Stimulated activated CD8-positive, alpha-beta memory T cell treated with anti-CD3 and anti-CD28 coated beads, Interleukin-7, amount 100 ng/mL, for 1 hour (primary cell): ENCODE results near the gene PACS1.
A peak's percentile ranks its signal among the peaks of the same experiment; 100 is the strongest.

Source experiments
- DNase-seq, 2 donors: peaks; one replicate each; pipeline ENCODE4 v3.0.0-alpha.2; 2020; ENCODE audit warnings: low read depth in 2 of 2

Gene PACS1

DNA sequence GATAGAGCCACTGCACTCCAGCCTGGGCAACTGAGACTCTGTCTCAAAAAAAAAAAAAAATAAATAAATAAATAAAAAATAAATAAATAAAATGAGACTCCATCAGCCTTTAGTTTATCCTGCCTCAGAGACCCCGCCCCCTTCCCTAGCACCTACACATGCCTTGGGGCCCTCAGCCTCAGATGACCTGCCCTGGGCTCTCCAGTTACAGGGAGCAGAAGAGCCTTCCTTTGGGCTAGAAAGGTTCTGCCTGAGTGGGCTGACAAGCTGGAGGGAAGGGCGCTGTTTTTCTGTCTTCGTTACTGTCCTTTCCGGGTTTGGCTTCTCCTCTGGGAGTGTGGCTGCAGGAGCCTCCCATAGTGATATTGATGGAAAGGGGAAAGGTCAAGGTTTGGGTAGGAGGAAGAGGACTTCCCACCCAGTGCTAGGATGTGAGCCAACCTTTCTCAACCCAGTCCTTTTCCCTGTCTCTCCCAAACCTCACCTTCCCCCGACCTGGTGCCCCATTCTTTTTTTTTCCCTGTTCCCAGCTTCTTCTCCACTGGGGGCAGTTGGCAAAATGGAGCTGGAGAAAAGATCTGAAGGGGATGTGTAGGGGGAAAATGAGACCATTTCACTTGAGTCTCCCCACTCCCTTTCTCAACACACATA lies 19.4 kb upstream of the PACS1 start:
- no peak for DNase-seq

DNA sequence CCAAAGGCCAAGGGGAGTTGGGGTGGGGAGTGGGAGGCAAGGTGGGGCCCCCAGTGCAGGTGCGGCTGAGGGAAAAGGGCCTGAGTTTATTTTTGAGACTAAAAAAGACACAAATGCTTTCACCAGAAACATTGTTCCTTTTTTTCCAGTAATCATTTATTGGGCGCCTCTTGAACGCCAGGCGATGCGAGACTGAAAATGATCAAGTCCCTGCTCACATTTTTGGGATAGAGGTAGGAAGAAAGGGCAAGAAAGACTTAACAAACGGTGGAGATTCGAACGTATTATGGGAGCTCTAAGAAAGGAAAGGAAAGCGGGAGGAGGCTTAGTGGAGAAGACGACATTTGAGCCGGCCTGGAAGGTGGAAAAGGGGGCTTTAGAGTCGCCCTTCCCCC lies 18.7 kb upstream of the PACS1 start:
- DNase-seq: no peak

DNA sequence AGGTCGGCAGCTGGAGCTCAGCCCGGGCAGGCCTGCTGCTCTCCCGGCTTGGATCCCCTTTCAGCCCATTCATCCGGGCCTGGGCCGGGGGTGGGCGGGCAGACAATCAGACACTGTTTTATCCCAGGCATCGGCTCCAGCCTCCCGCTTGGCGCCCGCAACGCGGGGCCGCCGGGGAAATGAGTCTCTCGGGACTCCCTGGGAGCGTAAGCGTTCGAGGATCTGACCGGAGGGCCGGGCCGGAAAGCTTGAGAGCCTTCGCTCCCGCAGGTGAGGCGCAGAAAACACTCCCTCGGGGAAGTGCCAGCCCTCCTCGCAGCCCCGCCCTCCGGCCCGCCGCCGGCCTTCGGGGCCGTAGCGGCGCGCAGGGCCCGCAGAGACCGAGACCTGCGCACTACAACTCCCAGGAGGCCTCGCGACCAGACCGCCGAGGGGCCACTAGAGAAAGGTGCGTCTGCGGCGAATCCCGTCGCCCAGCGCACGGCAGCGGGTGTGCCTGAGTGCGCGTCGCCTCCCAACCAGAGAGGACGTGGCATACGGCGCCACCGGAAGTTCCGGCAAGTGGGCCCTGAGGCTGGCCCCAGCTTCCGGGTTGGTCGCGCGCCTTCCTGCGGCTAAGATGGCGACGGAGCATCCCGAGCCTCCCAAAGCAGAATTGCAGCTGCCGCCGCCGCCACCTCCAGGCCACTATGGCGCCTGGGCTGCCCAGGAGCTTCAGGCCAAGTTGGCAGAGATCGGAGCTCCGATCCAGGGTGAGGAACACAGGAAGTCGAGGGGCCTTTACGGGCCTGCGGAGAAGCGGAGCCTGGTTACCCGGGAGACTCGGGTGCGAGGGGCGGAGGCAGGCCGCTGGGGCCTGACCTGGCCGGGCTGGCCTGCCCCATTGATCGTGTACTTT lies 18.1 kb upstream of the PACS1 start, which contains the start of gene SF3B2:
Gene SF3B2 (plus strand): TSS at position 599 of the 898 bp plus-strand sequence. CDS start 21 bp downstream, at position 620.
- DNase-seq: peak; percentile 86 to 91

DNA sequence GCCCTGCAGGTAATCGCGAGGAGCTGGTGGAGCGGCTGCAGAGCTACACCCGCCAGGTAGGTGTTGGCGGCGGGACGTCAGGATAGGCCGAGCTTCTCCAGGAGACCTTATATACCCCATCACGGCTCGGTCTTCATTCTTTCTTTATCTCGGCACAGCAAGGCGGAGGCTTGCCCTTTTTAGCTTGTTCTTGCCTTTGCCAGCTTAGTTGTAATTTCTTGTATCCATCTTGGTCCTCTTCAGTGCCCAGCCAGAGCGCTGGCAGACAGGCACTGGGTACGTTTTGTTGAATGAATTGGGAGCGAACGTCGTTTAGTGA lies 17.4 kb upstream of the PACS1 start:
- no peak for DNase-seq

DNA sequence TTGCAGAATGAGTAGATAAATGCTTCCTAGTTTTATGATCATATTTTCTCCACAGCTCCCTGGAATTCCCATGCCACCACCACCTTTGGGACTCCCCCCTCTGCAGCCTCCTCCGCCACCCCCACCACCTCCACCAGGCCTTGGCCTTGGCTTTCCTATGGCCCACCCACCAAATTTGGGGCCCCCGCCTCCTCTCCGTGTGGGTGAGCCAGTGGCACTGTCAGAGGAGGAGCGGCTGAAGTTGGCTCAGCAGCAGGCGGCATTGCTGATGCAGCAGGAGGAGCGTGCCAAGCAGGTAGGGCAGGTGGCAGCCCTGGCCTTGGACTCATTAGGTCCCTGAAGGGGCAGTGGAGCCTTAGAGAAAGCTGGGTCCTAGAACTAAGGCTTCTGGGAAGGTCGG lies 15.1 kb upstream of the PACS1 start:
- DNase-seq: no peak

DNA sequence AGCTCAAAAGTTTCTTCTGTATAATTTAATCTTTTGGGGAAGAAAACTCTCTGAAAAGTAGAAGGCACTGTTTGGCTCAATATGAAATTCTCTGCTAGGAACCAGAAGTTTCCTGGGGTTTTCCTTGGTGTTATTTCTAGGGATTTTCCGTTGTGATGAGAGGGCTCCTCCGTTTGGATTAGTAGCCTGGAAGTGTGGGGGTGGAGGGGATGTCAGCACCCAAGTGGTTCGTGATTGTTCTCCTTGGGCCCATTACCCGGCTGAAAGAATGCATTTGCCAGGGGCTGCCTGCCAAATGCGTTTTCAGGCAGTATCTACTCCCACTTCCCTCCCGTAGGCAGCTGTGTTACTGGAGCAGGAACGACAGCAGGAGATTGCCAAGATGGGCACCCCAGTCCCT lies 13.6 kb upstream of the PACS1 start:
- no peak for DNase-seq

DNA sequence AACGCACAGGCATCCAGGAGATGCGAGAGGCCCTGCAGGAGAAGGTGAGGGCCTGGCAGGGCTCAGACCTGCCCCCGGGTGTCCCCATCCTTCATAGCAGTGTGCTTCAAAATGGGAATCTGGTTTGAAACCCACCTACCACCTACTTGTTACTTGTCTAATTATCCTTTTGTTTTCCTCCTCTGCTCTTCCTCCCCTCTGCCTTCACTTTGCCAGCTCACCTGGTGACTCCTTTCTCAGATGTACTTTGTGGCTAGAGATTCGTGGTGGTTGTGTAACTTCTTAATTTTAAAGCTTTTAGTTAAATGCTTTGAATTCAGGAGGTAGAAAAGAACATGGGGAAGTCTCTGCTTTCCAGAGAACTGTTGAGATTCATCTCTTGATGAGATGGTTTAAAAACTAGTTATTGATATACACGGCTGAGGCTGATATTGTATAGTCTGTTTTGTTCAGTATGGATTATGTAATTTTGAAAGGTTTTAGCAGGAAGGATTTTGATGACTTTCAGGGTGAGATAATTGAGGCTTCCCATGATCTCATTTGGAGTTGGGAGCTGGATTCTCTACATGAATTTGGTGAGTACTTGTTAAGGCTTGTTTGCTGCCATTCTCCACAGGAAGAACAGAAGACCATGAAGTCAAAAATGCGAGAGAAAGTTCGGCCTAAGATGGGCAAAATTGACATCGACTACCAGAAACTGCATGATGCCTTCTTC lies 9.9 kb upstream of the PACS1 start:
- no peak for DNase-seq

DNA sequence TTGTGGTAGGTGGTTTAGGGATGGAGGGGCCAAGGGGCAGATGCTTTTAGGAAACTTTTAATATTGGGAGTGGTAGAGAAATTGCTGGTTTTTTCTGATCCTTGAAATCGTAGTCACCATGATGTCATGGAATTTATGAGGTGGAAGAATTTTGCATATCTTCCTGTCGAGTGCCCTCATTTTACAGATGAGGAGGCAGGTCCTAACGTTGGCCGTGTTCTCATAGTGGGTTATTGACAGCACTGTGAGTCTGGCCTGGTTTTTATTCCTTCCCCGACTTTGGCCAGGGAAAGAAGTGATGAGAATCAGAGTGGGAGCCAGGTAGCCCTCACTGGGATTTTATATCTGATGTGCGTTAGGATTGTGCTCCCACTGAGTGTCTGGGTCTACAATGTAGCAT lies 8.8 kb upstream of the PACS1 start:
- DNase-seq: no peak

DNA sequence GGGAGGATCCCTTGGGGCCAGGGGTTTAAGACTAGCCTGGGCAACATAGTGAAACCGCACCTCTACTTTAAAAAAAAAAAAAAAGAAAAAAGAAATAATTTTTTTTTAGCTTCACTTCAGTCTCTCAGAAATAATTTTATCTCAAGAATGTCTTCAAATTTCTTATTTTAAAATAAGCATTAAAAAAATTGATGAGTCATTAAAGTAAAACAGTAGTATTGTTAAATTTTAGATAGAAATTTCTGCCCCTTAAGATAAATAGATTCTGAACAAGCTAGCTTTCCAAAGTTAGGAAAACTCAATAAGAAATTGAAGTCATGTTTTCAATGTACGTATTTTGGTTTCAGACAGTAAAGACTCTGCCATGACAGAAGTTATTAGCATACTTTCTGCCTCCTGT lies 7.7 kb upstream of the PACS1 start:
- DNase-seq: no peak

DNA sequence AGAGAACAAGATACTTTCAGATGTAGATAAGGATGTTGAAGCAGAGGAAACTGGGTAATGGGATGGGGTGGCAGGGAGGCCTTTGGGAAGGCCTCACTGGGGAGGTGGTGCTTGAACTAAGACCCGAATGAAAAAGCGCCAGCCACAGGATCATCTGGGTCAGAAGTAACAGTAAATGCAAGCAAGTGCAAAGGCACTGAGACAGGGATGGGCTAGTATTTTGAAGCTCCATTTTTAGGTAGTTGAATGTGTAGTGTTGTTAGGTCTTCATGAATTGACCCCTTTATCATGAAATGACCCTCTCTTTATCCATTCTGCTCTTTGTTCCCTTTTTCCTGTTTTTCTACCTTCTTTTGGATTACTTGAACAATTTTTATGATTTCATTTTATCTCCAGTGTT lies 6.2 kb upstream of the PACS1 start:
- DNase-seq: no peak

DNA sequence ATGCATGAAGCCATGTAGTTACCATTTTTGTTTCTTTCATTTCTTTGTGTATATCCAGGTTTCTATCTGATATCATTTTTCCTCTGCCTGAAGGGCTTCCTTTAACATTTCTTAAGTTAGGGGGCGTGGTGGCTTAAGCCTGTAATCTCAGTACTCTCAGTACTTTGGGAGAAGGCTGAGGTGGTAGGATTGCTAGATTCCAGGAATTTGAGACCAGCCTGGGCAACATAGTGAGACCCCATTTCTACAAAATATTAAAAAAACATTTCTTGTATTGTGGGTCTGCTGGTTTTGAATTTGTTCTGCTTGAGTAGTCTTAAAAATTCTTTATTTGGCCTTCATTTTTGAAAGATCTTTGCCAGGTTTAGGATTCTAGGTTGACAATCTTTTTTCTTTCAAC lies 5.5 kb upstream of the PACS1 start:
- no peak for DNase-seq

DNA sequence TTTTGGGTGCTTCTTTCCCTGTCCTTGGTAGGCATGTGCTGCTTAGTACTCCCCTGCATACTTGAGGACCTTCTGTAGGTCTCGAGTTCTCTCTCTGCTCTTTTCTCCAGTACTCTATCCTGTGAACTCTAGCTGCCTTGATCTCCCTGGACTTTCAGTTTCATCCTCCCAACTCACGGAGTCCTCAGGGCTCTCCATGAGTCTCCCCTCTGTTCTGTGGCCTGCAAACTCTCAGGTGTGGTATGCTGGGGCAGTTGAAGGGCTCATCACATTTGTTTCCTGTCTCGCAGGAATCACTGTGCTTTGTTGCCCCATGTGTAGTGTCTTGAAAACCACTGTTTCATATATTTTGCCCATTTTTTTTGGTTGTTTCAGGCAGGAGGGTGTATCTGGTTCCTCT lies 3.3 kb upstream of the PACS1 start:
- no peak for DNase-seq

DNA sequence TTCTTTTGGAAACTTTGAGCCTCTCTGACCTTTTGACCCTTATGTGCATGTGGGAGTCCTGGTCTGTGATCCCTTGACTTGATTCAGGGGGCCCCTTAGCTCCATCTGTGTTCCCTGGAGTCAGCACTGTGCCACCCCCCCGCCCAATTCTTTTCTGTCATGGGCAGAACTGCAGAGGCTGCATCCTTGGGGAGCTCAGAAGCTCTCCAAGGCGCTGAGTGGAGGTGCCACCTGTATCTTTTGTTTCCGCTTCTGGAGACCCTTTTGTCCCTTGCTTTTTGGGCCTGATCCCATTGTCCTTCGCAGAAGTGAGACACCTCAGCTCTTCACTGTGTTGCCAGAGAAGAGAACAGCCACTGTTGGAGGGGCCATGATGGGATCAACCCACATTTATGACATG lies 2.4 kb upstream of the PACS1 start:
- DNase-seq: no peak

DNA sequence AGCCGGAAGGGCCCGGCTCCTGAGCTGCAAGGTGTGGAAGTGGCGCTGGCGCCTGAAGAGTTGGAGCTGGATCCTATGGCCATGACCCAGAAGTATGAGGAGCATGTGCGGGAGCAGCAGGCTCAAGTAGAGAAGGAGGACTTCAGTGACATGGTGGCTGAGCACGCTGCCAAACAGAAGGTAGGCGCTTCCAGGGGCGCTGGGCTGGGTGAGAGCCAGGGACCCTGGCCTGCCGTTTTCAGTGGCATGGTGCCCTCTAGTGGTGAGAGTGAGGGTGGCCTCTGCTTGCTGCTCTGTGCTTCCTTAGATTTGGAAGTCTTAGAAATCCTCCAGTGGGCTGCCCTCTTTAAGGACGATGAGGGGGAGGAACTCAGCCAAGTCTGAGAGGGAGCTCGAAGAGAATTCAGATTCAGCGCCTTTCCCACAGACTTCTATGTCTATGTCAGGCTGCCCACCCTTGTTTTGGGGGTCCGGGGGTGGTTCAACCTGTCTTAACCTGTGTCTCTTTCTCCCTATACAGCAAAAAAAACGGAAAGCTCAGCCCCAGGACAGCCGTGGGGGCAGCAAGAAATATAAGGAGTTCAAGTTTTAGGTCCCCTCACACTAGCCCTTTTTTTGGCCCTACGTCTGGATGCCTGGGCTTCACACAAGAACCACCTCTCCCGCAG lies 1.8 kb upstream of the PACS1 start:
- DNase-seq: peak in 1 of 2 donors; percentile 62

DNA sequence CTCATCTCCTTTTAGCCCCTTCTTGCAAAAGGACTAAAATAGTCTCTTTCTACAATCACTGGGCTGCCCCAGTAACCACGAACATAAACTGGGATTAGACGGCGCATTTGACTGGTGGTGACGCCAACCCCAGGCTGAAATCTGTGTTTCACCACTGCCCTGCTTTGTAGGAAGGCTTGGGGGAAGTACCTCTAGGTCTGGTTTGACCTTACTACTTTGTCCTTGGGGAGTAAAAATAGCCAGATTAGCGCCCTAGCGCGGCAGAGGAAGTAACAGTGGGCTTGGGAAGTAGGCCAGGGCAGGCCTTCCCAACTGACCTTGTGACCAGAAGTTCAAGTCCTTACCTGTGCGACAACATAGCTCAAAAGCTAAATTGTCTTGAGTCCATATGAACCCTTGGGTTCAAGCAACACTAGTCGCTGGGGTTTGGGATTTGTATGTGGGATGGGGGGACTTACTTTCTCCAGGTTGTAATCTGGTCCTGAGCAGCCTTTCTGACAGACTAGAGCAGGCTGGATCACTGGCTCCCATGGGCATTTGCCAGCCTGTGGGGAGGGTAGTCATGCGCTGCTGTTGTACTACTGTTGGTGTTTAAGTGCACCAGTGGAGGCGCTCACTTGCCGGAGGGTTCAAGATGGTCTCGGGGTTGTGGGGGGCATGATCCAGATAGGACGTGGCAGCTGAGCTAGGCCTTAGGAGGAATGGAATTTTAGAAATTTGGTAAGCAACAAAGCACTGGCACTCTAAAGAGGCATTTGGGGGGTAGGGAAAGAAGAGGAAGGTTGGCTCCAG lies 953 bp upstream of the PACS1 start:
- no peak for DNase-seq

DNA sequence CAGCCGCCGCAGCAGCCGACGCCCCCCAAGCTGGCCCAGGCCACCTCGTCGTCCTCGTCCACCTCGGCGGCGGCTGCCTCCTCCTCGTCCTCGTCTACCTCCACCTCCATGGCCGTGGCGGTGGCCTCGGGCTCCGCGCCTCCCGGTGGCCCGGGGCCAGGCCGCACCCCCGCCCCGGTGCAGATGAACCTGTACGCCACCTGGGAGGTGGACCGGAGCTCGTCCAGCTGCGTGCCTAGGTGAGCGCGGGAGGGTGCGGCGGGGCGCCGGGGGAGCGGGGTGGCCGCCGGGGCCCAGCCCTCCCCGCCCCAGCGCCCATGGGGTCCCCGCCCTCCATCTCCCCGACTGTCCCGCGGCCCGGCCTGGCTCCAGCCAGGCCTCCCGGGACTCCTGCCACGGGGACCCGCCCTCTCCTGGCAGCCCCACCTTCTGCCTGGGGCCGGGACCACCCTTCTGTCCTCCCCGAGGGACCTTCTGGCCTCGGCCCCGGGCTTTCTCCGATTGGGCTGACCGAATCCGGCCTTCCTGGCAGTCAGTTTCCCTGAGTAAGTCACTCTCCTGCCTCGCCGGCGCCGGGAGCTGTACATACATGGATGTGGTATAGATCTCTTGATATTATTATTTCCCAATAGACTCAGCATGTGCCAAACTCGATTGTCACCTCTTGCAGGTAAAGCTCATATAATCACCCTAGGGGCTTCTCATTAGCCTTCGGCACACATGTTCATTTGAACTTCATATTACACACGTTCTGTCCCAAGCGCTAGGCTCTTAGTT lies 720 bp downstream of the PACS1 start:
- no peak for DNase-seq

DNA sequence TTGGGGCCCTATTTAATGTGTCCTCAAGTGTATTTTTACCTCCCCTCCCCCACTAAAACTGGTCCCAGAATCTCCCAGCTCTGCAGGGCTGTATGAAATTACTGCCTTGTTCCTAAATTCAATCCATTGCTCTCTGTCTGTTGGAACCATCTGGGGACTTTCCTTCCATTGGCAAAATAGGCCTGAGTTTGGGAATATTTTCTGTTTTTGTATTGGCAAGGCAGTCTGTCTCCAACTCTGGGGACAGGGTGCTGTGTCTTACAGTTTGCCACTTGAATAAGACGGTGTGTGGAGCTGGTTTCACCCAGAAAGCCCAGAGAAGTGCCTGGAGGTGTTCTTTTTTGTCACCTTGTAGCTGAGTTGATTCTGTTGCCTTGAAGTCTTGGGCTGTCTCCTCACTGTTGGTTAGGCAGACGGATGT lies 1.3 kb downstream of the PACS1 start:
- no peak for DNase-seq

DNA sequence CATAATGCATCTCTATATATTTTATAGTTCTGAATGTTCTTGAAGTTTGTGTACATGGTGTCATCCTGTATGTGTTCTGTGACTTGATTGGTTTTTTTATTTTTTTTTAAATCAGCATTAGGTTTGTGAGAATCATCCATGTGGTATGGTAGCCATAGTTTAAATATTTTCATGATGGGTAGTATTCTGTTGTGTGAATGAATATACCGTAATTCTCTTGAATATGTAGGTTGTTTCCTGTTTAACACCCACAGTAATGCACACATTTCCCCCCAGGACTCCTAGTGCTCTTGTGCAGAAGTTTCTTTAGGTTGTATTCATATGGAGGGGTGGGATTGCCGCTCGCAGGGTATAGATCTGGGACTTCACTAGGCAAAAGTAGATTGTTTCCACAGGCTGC lies 2.0 kb downstream of the PACS1 start:
- no peak for DNase-seq

DNA sequence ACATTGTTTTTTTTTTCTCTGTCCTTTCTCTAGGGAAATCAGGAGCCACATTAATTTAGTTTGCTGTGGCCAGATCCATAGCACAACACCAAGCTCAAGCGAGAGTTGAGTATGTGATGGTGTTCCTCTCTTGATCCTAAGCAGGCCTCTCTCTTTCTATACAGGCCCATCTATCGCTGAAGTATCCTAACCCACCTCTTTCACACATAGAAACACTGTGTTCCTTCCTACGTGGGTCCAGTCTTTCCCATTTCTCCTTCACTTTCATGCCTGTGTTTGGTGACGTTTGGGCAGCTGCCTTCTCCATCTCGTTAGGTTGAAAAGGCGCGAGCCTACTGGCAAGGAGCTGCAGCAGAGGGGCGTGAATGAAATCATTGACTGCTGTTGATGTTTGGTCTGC lies 2.4 kb downstream of the PACS1 start:
- DNase-seq: no peak

DNA sequence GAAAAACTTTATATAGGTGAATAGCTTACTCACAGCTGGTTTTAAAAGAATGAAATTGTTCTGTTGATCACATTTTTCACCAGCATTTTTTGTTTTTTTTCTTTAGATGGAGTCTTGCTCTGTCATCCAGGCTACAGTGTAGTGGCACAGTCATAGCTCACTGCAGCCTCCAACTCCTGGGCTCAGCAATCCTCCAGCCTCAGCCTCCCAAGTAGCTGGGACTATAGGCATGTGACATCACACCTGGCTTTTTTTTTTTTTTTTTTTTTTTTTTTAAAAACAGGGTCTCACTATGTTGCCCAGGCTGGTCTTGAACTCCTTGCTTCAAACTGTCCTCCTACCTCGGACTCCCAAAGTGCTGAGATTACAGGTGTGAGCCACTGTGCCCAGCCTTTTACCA lies 3.6 kb downstream of the PACS1 start:
- no peak for DNase-seq

DNA sequence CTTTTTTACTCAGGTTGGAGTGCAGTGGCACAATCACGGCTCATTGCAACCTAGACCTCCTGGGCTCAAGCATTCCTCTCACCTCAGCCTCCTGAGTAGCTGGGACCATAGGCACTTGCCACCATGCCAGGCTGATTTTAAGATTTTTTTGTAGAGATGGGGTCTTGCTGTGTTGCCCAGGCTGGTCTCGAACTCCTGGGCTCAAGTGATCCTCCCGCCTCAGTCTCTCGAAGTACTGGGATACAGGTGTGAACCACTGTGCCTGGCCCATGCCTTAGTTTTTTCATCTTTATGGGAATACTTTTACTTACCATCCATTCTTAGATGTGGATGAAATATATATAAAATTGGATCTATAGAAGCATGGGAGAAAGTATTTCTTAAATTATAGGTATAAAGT lies 5.2 kb downstream of the PACS1 start:
- no peak for DNase-seq
